Measurements from ENCODE around the gene ANKS1B.
"Not testable (repeated sequence)": the region's sequence is repeated elsewhere in the genome, so short reads cannot be mapped to it uniquely, and the experiment has no call there.

The ANKS1B gene

GRCh38 chr12:99265648-99266047 is 719.1 kb downstream of the ANKS1B start:
- WGBS, result 84% methylated on average over 3 of the region's 3 CpGs

GRCh38 chr12:99261256-99261655 is 723.5 kb downstream of the ANKS1B start:
- WGBS, result 91% methylated on average over 1 of the region's 1 CpG
- no peaks in the 10 kb centered on the region for H3K36me3 ChIP-seq (ENCODE audit: insufficient read depth, low read length)
- no peak overlapping the region for H3K4me3 ChIP-seq (ENCODE audit: low read length)
- no peaks in the 10 kb centered on the region for H3K9me3 ChIP-seq (ENCODE audit: insufficient read depth, low read depth, low read length)
- peaks cover 17% of the 10 kb centered on the region for H3K4me1 ChIP-seq (ENCODE audit: insufficient read depth, low read length)
- no peak overlapping the region for H3K9ac ChIP-seq (ENCODE audit: low read depth, low read length)
- no peaks in the 10 kb centered on the region for H3K27me3 ChIP-seq (ENCODE audit: insufficient read depth, low read length)
- no peak overlapping the region for H3K27ac ChIP-seq (ENCODE audit: low read depth, low read length)

More at GRCh38 chr12:99265648-99266047, 719.1 kb downstream of the ANKS1B start:
- Histone ChIP-seq H3K9me3 (ENCODE audit: insufficient read depth, low read depth, low read length) (no peaks in the 10 kb centered on the region), H3K9ac (ENCODE audit: low read depth, low read length) (no peak overlapping the region), H3K4me3 (ENCODE audit: low read length) (no peak overlapping the region), H3K27me3 (ENCODE audit: insufficient read depth, low read length) (no peaks in the 10 kb centered on the region), H3K36me3 (ENCODE audit: insufficient read depth, low read length) (no peaks in the 10 kb centered on the region), H3K4me1 (ENCODE audit: insufficient read depth, low read length) (peaks cover 6% of the 10 kb centered on the region; the same call in 1 of the 2 replicates), H3K27ac (ENCODE audit: low read depth, low read length) (no peak overlapping the region)

GRCh38 chr12:99260456-99260996 is 724.2 kb downstream of the ANKS1B start:
- WGBS, result 97% methylated on average over 2 of the region's 4 CpGs
- H3K9me3 ChIP-seq (ENCODE audit: insufficient read depth, low read depth, low read length), result no peaks in the 10 kb centered on the region
- H3K27ac ChIP-seq (ENCODE audit: low read depth, low read length), result no peak overlapping the region

GRCh38 chr12:99259040-99259934 is 725.4 kb downstream of the ANKS1B start:
- no peak overlapping the region for H3K4me3 ChIP-seq (ENCODE audit: low read length)
- no peaks in the 10 kb centered on the region for H3K36me3 ChIP-seq (ENCODE audit: insufficient read depth, low read length)
- H3K27me3 ChIP-seq (ENCODE audit: insufficient read depth, low read length), result no peaks in the 10 kb centered on the region
- peaks cover 17% of the 10 kb centered on the region for H3K4me1 ChIP-seq (ENCODE audit: insufficient read depth, low read length)
- H3K9ac ChIP-seq (ENCODE audit: low read depth, low read length), result no peak overlapping the region
- no peaks in the 10 kb centered on the region for H3K9me3 ChIP-seq (ENCODE audit: insufficient read depth, low read depth, low read length)
- H3K27ac ChIP-seq (ENCODE audit: low read depth, low read length), result no peak overlapping the region
- 86% methylated on average over 12 of the region's 12 CpGs for WGBS

More at GRCh38 chr12:99260456-99260996, 724.2 kb downstream of the ANKS1B start:
- H3K4me1 ChIP-seq (ENCODE audit: insufficient read depth, low read length), result peaks cover 17% of the 10 kb centered on the region
- no peak overlapping the region for H3K9ac ChIP-seq (ENCODE audit: low read depth, low read length)
- H3K36me3 ChIP-seq (ENCODE audit: insufficient read depth, low read length), result no peaks in the 10 kb centered on the region
- no peaks in the 10 kb centered on the region for H3K27me3 ChIP-seq (ENCODE audit: insufficient read depth, low read length)
- no peak overlapping the region for H3K4me3 ChIP-seq (ENCODE audit: low read length)

- Histone ChIP-seq H3K4me3 (ENCODE audit: low read length) (no peak overlapping the region), H3K9me3 (ENCODE audit: insufficient read depth, low read depth, low read length) (no peaks in the 10 kb centered on the region), H3K36me3 (ENCODE audit: insufficient read depth, low read length) (no peaks in the 10 kb centered on the region), H3K27me3 (ENCODE audit: insufficient read depth, low read length) (no peaks in the 10 kb centered on the region), H3K9ac (ENCODE audit: low read depth, low read length) (no peak overlapping the region), H3K4me1 (ENCODE audit: insufficient read depth, low read length) (peaks cover 17% of the 10 kb centered on the region), H3K27ac (ENCODE audit: low read depth, low read length) (no peak overlapping the region)
Observed at GRCh38 chr12:99257672-99258071, 727.1 kb downstream of the ANKS1B start.

GRCh38 chr12:99253068-99253467 is 731.7 kb downstream of the ANKS1B start:
- Histone ChIP-seq H3K27me3 (ENCODE audit: insufficient read depth, low read length) (no peaks in the 10 kb centered on the region), H3K9ac (ENCODE audit: low read depth, low read length) (no peak overlapping the region), H3K9me3 (ENCODE audit: insufficient read depth, low read depth, low read length) (no peaks in the 10 kb centered on the region), H3K4me3 (ENCODE audit: low read length) (no peak overlapping the region), H3K4me1 (ENCODE audit: insufficient read depth, low read length) (peaks cover 33% of the 10 kb centered on the region), H3K27ac (ENCODE audit: low read depth, low read length) (no peak overlapping the region), H3K36me3 (ENCODE audit: insufficient read depth, low read length) (no peaks in the 10 kb centered on the region)
- 98% methylated on average over 3 of the region's 3 CpGs for WGBS

- H3K9me3 ChIP-seq (ENCODE audit: insufficient read depth, low read depth, low read length), result no peaks in the 10 kb centered on the region
- WGBS, result 42% methylated on average over 2 of the region's 3 CpGs
- no peaks in the 10 kb centered on the region for H3K36me3 ChIP-seq (ENCODE audit: insufficient read depth, low read length)
- no peak overlapping the region for H3K9ac ChIP-seq (ENCODE audit: low read depth, low read length)
- H3K27ac ChIP-seq (ENCODE audit: low read depth, low read length), result no peak overlapping the region
- peaks cover 29% of the 10 kb centered on the region for H3K4me1 ChIP-seq (ENCODE audit: insufficient read depth, low read length)
- no peak overlapping the region; the same call in 1 of the 2 replicates for H3K4me3 ChIP-seq (ENCODE audit: low read length)
- no peaks in the 10 kb centered on the region for H3K27me3 ChIP-seq (ENCODE audit: insufficient read depth, low read length)
Observed at GRCh38 chr12:99250091-99250490, 734.6 kb downstream of the ANKS1B start.

- Histone ChIP-seq H3K36me3 (ENCODE audit: insufficient read depth, low read length) (no peaks in the 10 kb centered on the region), H3K4me1 (ENCODE audit: insufficient read depth, low read length) (peaks cover 29% of the 10 kb centered on the region), H3K27me3 (ENCODE audit: insufficient read depth, low read length) (no peaks in the 10 kb centered on the region), H3K9ac (ENCODE audit: low read depth, low read length) (no peak overlapping the region), H3K9me3 (ENCODE audit: insufficient read depth, low read depth, low read length) (no peaks in the 10 kb centered on the region), H3K4me3 (ENCODE audit: low read length) (no peak overlapping the region), H3K27ac (ENCODE audit: low read depth, low read length) (no peak overlapping the region)
- WGBS, result 76% methylated on average over 4 of the region's 4 CpGs
Observed at GRCh38 chr12:99249543-99249942, 735.2 kb downstream of the ANKS1B start.

GRCh38 chr12:99237907-99238538 is 746.7 kb downstream of the ANKS1B start:
- 48% methylated on average over 7 of the region's 7 CpGs for whole genome bisulfite sequencing
- H3K9me3 ChIP-seq (ENCODE audit: insufficient read depth, low read depth, low read length); H3K4me3 ChIP-seq (ENCODE audit: low read length); H3K36me3 ChIP-seq (ENCODE audit: insufficient read depth, low read length); H3K9ac ChIP-seq (ENCODE audit: low read depth, low read length); H3K4me1 ChIP-seq (ENCODE audit: insufficient read depth, low read length); H3K27me3 ChIP-seq (ENCODE audit: insufficient read depth, low read length): not testable (repeated sequence)
- H3K27ac ChIP-seq (ENCODE audit: low read depth, low read length), result peak overlapping the region; percentile 67; the same call in 1 of the 2 replicates

- Histone ChIP-seq H3K9me3 (ENCODE audit: insufficient read depth, low read depth, low read length) (no peaks in the 10 kb centered on the region), H3K36me3 (ENCODE audit: insufficient read depth, low read length) (no peaks in the 10 kb centered on the region)
Observed at GRCh38 chr12:99235381-99235780, 749.4 kb downstream of the ANKS1B start.

GRCh38 chr12:99234702-99235101 is 750.0 kb downstream of the ANKS1B start:
- Histone ChIP-seq H3K27me3 (ENCODE audit: insufficient read depth, low read length) (no peaks in the 10 kb centered on the region), H3K4me3 (ENCODE audit: low read length) (no peak overlapping the region), H3K9ac (ENCODE audit: low read depth, low read length) (no peak overlapping the region), H3K36me3 (ENCODE audit: insufficient read depth, low read length) (no peaks in the 10 kb centered on the region), H3K9me3 (ENCODE audit: insufficient read depth, low read depth, low read length) (no peaks in the 10 kb centered on the region), H3K27ac (ENCODE audit: low read depth, low read length) (no peak overlapping the region), H3K4me1 (ENCODE audit: insufficient read depth, low read length) (peaks cover 10% of the 10 kb centered on the region)
- WGBS, result 67% methylated on average over 1 of the region's 1 CpG

More at GRCh38 chr12:99235381-99235780, 749.4 kb downstream of the ANKS1B start:
- peaks cover 10% of the 10 kb centered on the region for H3K4me1 ChIP-seq (ENCODE audit: insufficient read depth, low read length)
- WGBS, result 86% methylated on average over 2 of the region's 3 CpGs
- H3K9ac ChIP-seq (ENCODE audit: low read depth, low read length), result no peak overlapping the region
- no peak overlapping the region for H3K4me3 ChIP-seq (ENCODE audit: low read length)
- no peak overlapping the region for H3K27ac ChIP-seq (ENCODE audit: low read depth, low read length)
- H3K27me3 ChIP-seq (ENCODE audit: insufficient read depth, low read length), result no peaks in the 10 kb centered on the region
